ENCODE measurements around the gene ATG3.
A peak's percentile ranks its signal among the peaks of the same experiment; 100 is the strongest.
"Not testable (repeated sequence)": the region's sequence is repeated elsewhere in the genome, so short reads cannot be mapped to it uniquely, and the experiment has no call there.

ATG3 gene

DNA sequence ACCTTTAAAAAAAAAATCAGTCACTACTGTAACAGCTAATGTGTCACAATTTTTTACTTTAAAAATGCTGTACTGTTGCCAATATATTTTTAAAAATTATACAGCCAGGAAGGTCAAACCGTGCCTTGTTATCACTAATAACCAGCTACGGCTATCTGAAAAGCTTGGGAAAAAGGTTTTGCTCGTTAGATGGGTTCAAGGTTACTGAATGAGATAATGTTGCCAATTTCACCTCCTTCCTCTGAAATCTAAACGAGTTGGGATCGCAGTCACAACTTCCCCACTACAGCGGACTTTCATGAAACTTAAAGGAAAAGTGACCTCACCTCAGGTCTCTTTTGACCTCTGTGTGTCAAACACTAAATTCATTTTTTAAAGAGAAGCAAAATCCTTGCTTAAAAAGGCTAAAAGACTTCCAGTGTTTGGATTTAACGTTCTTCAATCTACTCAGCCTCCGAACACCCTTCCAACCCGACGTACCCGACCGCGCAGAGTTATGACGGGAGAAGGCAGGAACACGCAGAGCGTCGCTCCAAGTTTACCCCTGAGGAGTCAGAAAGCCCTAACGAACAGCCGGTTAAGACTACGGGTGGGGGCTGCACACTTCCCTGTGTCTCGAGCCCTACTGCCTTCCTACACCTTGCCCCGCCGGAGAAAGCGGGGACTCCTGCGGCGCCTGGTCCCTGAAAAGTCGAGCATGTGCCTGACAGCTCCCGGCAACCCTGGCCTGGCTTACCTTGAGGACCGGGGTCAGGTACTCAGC, 860 bp downstream of the ATG3 start:
- peak; percentile 94 for DNase-seq

DNA sequence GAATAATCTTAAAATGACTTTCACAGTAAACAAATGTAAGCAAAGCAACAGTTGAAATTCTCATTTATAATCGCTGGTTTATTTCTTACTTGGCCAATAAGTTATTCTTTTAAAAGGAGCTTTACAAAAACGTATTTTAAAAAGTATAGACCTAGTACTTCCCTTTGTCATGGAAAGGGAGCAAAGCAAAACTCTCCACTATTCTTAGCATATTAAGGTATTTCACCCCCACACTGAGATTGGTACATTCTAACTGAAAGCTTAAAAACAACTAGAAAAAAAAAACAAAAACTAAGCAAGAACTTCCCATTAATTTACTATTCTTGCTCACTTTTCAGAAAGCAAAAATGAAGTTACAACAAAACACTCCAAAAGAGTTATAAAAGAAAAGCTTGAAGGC, 1.5 kb downstream of the ATG3 start:
- DNase-seq = no peak

DNA sequence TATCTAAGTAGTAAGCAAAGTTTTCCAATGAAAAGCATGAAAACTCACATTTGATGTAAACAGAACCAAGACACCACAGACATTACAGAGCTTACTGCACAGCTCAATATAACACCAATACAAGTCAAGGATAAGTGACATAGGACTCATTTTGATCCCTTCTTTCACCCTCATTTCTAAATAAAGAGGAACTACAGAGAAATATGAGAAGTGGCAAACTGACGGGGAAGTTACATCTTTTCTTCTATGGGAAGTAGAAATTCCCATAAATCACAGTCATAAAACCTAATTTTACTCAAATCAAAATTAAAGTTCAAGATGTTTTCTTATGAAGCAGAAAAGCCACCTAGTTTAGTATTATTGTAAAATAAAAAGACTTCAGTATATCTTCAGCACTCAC, 3.8 kb downstream of the ATG3 start:
- DNase-seq = no peak

DNA sequence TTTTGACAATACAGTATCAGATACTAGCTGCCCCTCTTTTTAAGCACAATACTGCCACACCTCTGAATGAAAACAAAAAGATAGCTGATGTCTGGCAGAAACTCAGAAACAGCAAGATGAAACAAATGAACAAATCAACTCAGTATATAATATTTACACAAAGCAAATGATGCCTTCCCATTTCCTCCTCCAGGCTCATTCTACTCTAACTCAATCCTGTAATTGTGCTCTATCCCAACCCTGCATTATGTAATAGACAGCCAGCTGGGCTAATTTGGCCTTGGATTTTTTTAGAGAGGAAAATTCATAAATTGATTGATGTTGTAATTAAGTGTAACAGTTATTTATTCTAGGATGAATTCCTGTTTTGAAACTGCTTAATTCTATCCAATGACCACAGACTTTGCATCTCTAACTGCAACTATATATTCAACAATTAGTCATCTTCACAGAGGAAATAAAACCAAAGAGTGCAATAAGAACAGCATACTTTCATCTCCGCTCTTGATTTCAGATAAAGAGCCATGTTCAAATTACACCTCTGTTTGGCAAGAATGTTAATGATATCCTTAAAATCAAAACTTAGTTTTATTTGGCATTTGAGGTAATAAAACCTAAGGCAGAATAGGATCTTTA, 6.1 kb downstream of the ATG3 start:
- DNase-seq = no peak

DNA sequence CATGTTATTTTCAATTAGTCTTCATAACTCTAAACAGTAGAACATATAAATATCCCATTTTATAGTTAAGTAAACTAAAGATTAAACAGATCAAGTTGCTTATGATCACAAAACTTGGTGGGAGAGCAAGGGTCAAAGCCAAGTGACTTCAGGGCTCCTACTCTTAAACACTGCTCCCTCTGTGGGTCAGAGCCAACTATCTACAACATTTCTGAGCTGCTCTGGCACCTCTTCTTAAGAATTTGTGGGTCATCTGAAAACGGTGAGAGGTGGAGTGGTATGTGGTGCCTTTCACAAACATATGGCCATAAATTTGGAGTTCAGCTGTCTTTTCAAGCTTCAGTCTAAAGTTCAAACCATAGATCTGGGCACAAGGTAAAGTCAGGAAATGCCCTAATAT, 10.9 kb downstream of the ATG3 start:
- no peak for DNase-seq

DNA sequence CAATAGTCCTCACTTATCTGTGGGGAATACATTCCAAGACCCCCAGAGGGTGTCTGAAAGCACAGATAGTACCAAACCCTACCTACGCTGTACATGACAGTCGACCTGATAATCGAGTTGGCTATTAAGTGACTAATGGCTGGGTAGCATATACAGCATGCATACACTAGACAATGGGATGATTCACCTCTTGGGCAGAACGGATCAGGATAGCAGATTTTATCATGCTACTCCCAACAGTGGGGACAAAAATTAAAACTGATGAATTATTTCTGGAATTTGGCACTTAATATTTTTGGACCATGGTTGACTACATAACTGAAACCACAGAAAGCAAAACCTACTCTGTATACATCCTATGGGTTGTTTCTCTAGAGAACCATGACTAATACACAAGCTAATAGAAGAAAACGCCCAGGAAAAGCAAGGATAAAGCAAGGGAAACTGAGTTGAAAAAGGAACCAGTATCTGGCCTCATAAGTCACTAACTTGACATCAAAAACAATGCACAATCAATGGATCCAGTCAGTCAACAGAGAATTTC, 15.5 kb downstream of the ATG3 start:
- DNase-seq = no peak

DNA sequence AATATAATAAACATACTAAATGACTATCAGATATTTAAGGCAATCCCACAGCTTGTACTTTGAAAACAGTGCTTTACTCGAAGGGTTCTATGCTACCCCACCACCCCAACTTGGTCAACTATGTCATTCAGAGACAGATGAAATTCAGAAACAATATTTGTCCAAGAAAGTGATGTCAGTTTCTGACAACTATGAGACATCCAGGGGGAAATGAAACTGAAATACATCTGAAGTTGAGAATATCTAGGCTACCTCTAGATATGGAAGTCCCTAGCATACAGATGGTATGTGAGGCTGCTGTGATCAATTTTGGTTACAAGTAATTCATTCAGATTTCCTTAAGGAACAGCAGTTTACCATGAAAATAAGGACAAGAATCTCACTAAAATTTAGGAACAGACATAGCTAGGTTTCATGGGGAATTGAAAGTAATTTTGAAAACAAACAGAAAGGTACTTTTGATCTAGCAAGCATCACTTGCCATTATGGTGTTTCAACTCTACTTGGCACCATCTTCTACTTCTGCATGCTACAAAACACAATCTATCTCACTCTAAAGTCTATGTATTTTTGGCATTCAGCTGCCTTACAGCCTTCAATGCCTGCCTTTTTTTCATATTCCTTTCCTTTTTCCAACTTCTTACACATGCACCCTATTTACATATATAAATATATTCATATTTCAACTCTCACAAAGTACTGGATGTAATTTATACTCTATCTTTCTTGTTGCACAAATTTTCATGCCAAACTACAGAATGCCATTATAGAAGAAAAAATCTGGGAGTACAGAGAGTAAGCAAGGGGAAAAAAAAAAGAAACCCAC, 21.7 kb downstream of the ATG3 start:
- DNase-seq = no peak

DNA sequence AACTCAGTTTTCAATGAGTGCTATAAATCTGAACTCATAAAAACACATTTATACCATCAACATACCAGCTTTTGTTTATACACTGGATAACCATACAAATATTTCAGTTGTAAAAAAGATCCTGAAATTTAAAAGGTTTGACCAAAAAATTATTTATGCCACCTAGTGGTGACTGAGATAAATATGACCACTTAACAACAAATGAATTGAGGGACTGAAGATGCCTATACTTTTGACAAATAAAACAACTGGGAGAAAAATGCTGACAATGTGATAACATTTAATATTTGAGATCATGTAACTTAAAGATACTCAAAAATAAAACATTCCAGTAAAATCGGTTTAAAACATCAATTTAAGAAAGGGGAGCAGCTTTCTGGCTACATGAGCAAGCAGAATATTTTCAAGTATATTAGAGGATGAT, 30.4 kb downstream of the ATG3 start:
- DNase-seq = peak; percentile 66

DNA sequence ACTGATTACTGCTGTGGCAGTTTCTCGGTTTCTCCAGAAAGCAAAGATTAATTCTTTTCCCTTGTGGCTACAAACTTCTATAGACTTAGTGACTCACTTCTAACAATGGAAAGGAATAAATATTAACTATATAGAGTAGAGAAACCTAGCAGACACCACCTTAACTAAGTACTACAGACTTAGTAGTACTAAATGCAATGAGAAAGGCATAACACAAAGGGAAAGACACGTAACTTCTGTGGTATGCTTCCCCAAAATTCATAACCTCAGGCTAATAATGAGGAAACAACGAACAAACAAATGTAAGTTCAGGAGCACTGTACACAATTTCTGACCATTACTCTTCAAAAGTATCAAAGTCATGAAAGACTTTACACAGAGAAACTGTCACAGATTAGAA, 31.2 kb downstream of the ATG3 start:
- DNase-seq = no peak

DNA sequence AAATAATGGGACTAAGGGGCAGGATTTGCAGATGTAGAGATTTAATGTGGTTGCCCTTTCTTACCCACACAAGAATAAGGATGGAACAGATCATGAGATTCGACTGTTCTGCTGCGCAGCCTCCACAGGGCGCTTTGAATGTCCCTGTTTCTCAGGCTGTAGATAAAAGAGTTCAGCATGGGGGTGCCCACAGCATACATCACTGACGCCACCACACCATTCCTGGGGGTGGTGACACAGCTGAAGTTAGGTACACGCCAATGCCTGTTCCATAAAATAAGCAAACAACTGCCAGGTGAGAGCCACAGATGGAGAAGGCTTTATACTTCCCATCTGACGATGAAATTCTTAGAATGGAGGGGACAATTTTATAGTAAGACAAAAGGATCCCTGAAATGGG, 37.6 kb downstream of the ATG3 start:
- not testable (repeated sequence) for DNase-seq

DNA sequence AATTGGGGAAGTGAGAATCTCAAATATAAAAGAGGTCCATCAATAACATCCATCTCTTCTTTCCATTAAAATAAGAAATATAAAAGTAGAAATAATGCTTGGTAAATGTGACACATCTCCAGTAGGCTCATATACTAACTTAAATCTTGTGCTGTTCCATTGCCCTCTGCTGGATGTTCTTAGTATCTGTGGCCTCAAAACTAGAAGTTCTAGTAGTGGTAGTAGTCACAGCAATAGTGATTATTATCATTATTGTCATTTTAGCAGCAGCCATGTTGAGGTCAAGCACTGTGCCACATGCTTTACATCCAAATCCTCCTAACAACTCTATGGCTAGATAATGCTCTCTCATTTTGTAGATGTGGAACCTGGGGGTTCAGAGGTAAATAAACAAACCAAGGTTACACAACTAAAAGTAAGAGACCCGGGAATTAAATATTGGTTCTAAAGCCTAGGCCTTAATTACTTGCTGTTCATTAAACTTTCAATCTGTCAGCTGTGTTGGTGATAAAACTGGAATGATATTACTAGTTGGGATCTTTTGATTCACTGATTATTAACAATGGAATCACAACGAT, 42.2 kb downstream of the ATG3 start:
- peak; percentile 80 for DNase-seq

DNA sequence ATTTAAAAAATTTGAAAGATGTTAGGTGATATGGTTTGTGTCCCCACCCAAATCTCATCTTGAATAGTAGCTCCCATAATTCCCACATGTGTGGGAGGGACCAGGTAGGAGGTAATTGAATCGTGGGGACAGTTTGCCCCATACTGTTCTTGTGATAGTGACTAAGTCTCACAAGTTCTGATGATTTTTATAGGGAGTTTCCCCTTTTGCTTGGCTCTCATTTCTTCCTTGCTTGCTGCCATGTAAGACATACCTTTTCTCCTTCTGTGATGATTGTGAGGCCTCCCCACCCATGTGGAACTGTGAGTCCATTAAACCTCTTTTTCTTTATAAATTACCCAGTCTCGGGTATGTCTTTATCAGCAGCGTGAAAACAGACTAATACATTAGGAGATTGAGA, 42.8 kb downstream of the ATG3 start:
- DNase-seq = not testable (repeated sequence)

DNA sequence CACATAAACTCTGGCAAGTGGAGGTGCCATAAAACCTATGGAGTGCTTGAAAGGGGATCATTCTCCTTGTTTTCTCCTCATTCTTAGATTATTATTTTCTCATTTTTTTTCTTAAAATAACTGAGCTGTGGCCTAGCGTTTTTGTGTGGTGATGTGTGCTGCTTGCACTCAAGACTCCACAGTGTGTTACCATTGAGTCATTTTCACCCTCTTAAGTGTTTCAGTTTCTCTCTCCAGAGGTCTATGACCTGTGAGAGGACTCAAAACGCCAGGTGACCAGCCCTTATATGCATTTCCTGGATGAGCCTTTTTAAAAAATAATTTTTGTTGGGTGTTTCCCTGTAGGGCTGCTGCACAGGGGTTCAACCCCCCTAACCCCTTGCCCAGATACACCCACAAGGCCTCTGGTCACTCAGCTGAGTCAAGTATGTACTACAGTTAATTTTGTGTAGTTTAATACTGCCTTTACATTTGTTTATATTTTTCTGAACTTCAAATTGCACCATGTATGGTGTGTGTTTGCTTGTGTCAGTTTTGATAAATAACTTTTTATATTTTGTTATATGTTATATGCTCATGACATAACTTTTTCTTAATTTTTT, 47.1 kb downstream of the ATG3 start:
- no peak for DNase-seq

DNA sequence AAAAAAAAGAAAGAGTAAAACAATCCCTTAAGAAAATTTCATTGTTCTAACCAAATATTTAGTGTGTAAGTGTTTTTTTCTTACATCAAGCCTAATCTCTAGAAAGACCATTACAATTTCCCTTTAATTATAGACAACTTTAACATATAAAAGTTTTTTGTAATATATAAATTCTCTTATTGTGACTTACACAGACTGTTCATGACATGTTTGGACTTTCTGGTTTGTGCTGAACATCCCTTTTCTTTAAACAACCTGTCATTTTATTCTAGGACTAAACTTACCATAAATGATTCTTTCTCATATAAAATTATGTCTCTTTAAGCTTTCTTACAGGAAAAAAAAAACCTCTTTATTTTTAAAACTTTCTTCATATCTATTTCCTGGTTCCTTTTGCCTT, 49.4 kb downstream of the ATG3 start:
- no peak for DNase-seq

DNA sequence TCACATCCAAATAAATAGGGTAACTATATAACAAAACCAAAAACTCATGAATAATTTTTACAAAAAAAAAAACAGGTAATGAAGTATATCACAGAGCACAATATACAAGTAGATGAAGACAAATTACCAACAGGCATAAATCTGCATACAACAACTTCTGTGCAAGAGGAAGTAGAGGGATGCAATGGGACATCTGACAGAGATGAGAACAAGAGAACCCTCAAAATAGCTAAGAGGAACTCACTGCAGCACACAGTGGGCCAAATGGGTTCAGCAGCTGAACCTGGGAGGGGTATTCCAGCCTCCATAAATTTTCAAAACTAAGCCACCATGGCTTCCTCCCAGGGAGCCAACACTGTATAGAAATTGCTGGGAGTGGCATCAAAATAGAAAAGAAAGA, 52.9 kb downstream of the ATG3 start:
- DNase-seq = no peak

DNA sequence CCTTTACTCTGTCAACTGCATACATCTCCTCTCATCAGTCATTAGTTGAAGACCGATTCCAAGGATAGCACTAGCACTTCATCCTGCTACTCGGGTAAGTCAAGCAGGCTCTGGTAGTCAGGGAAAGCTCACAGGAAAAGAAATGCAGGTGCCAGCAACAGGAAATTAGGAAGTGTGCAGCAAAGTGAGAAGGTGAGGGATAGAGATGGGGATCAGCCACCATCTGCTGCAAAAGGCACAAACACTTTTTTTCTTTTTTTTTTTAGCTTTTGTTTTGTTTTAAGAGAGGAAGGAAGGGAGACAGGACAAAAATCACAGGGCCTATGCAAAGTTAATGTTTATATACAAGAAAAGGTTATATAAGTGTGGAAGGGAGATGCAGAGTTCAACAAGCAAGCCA, 53.5 kb downstream of the ATG3 start:
- no peak for DNase-seq

DNA sequence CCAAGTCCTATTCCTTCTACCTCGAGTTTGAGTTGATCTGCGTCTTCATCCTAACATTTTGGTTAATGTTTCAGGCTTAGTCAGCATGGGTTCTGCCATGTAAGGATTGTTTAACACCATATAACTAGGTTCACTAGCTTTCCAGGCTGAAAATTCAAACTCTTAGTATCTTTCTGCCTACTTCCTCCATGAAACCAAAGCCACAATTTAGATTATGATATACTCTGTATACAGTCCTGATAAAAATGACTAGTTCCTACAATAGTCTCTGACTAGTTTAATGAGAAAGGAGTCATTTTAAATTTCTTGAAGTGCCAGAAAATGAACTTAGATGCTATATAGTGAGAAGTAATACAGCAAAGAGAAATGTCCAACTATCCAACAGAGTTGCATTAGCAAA, 55.9 kb downstream of the ATG3 start:
- DNase-seq = no peak

DNA sequence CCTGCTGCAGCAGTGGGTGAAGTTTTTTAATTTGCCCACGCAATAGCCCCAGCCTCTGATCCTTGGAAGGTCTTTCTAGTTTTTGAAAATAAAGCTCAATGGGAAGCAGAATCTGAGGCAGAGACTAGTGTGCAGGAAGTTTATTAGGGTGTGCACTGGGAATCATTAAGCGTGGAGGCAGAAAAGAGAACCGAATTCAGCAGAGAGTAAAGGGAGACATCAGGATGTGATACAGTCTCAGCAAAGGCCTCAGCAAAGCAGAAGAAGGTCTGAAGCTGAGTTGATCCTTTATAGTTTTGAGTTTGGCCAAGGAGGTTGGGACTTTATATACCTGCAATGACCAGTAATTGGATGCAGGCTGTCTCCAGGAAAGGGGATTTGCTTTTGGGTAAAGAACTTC, 57.6 kb downstream of the ATG3 start:
- DNase-seq = no peak

DNA sequence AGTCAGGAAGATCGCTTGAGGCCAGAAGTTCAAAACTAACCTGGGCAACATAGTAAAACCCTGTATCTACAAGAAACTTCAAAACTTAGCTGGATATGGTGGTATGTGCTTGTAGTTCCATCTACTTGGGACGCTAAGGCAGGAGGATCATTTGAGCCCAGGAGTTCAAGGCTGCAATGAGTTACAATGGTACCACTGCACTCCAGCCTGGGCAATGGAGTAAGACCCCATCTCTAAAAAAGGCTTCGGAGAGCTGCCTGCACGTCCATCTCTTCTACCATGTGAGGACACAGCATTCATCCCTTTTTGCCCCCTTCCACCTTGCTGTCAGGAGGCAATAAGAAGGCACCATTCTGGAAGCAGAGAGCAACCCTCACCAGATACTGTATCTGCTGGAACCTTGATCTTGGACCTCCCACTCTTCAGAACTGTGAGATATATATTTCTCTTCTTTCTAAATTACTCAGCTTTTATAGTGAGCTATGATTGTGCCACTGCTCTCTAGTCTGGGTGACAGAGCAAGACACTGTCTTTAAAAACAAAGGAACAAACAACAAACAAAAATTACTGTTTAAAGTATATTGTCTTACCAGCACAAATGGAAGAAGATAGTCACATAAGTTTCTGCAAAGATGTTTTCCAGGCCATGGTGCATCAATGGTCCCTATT, 58.3 kb downstream of the ATG3 start:
- no peak for DNase-seq

DNA sequence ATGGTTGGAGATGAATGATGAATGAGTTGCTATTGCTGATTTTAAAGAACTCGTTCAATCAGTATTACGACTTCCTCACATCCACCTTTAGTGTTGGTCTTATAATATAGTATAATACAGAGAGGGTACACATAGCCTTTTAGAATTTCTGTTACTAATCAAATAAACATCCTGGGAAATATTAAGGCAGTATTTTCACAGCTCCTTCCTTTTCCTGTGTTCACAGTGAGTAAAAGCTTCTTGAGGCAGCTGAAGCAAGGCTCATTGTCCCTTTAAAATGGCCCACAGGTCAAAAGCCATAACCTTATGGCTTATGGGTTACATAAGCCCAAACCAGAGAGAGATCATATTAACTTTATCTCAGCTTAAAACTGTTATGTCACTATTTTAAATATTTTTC, 61.1 kb downstream of the ATG3 start:
- DNase-seq = no peak

DNA sequence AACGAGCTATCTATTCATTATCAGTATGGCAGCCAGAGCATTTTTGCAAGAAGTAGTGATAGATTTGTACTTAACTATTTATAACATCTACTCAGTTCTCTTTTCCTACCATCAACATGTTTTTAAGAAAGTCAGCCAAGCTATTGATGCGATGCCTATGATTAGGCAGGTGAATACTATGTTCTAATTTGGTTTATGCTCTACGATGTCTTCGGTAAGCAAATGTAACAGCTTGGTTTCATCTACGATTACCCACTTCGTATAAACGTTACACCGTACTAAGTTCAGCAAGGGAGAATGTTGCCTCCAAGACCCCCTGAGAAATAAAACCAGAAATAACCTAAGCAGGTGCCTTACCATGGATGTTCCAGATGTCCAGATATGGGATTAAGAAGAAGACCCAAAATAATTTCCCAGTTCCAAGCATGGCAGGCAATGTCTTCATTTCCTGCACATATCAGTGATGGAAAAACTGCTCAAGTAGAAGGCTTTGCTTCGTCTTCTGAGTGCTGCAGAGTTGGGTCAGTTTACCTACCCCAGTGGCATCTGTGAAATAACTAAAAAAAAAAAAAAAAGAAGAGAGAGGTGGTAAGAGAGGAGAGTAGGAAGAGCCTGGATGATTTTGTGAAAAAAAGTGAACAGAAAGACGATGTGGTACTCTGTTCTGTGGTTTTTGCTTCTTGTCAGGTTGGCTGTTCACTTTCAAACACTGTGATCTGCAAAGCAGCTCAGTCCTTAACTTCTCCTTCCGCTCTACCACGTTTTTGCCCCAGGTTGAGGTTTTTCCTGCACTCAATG, 62.6 kb downstream of the ATG3 start, which contains the start of gene BTLA:
BTLA (minus strand) TSS at position 559 of the 798 bp plus-strand sequence; CDS start at position 445, 114 bp downstream.
- no peak for DNase-seq

Data from eye (tissue), 1 donor.